Neural cell (in vitro differentiated cells): Measurements from ENCODE around the gene SLN. TPM values are rescaled to one million over a fixed set of nuclear protein-coding genes. Genes with fewer than 3 reads are reported as not detected.

Experiments used
- H2AFZ ChIP-seq: fragments of 200-600, 300-800 bp; sonication (generic), shearing (Covaris generic); 2 replicates; pipeline ENCODE4 v1.6.0; 2014; ENCODE audit warnings: low read depth, mild to moderate bottlenecking, antibody characterized with exemption, low read length, moderate library complexity
- H3F3A ChIP-seq: fragments of 200-600 bp; shearing (Covaris generic); 2 replicates; pipeline ENCODE4 v1.6.1; 2016; ENCODE audit warnings: mild to moderate bottlenecking, moderate library complexity, mixed read lengths, antibody characterized with exemption, low read length; ENCODE audit not compliant: insufficient read depth, poor library complexity, severe bottlenecking
- H3K27ac ChIP-seq: fragments of 200-600, 300-800 bp; sonication (generic), shearing (Covaris generic); 2 replicates; pipeline ENCODE4 v1.5.1; 2014; ENCODE audit warnings: mild to moderate bottlenecking, low read length, moderate library complexity
- H3K27me3 ChIP-seq: fragments of 300-800, 200-600 bp; sonication (generic), shearing (Covaris generic); 2 replicates; pipeline ENCODE4 v1.6.0; 2014; ENCODE audit warnings: mild to moderate bottlenecking, low read depth, low read length, moderate library complexity; ENCODE audit not compliant: insufficient read depth
- H3K36me3 ChIP-seq: fragments of 300-800, 200-600 bp; sonication (generic), shearing (Covaris generic); 2 replicates; pipeline ENCODE4 v1.5.1; 2014; ENCODE audit warnings: mild to moderate bottlenecking, antibody characterized with exemption, low read length, moderate library complexity; ENCODE audit not compliant: insufficient read depth
- H3K4me2 ChIP-seq: fragments of 300-800, 200-600 bp; sonication (generic), shearing (Covaris generic); 2 replicates; pipeline ENCODE4 v1.6.0; 2014; ENCODE audit warnings: mild to moderate bottlenecking, low read length
- H3K4me3 ChIP-seq: fragments of 300-800, 200-600 bp; sonication (generic), shearing (Covaris generic); 2 replicates; pipeline ENCODE4 v1.5.1; 2014; ENCODE audit warnings: mild to moderate bottlenecking, low read length, moderate library complexity
- H3K79me2 ChIP-seq: fragments of 200-600 bp; shearing (Covaris generic); replicated peaks from 2 replicates; pipeline ENCODE4 v1.6.0; 2014; ENCODE audit warnings: mild to moderate bottlenecking, low read length, moderate library complexity; ENCODE audit not compliant: insufficient read depth
- H3K9ac ChIP-seq: fragments of 300-800, 200-600 bp; sonication (generic), shearing (Covaris generic); 2 replicates; pipeline ENCODE4 v1.6.1; 2016; ENCODE audit warnings: mild to moderate bottlenecking, low read length, mixed read lengths
- H3K9me2 ChIP-seq: fragments of 200-600 bp; shearing (Covaris generic); 2 replicates; pipeline ENCODE4 v1.6.1; 2016; ENCODE audit warnings: mild to moderate bottlenecking, low read length, mixed read lengths; ENCODE audit not compliant: insufficient read depth
- H3K9me3 ChIP-seq: fragments of 200-600, 300-800 bp; sonication (generic), shearing (Covaris generic); 2 replicates; pipeline ENCODE4 v1.6.1; 2016; ENCODE audit warnings: mild to moderate bottlenecking, mixed run types, low read length, moderate library complexity, mixed read lengths
- H4K20me1 ChIP-seq: fragments of 200-600 bp; shearing (Covaris generic); 2 replicates; pipeline ENCODE4 v1.6.1; 2016; ENCODE audit warnings: mild to moderate bottlenecking, mixed run types; ENCODE audit not compliant: insufficient read depth
- CTCF ChIP-seq: fragments of 450-650 bp; IDR thresholded peaks from 2 replicates; pipeline ENCODE4 v1.5.1; 2014; ENCODE audit warnings: antibody characterized with exemption, mild to moderate bottlenecking, moderate library complexity; ENCODE audit not compliant: poor library complexity, severe bottlenecking
- EP300 ChIP-seq: fragments of 450-650 bp; conservative IDR thresholded peaks from 2 replicates; pipeline ENCODE4 v1.6.1; 2014; ENCODE audit warnings: antibody characterized with exemption, mild to moderate bottlenecking, moderate library complexity; ENCODE audit not compliant: poor library complexity, severe bottlenecking
- EZH2 ChIP-seq: fragments of 200-600, 300-800 bp; shearing (Covaris generic), sonication (generic); IDR thresholded peaks from 2 replicates; pipeline ENCODE4 v1.6.1; 2014; ENCODE audit warnings: antibody characterized with exemption, low read length, borderline replicate concordance, mild to moderate bottlenecking; ENCODE audit not compliant: insufficient read depth, poor library complexity, severe bottlenecking
- MXI1 ChIP-seq: fragments of 450-650 bp; conservative IDR thresholded peaks from 2 replicates; pipeline ENCODE4 v1.6.1; 2014; ENCODE audit warnings: antibody characterized with exemption, mild to moderate bottlenecking; ENCODE audit not compliant: poor library complexity, severe bottlenecking
- POLR2AphosphoS5 ChIP-seq: IDR thresholded peaks from 2 replicates; pipeline ENCODE4 v1.6.1; 2012
- RAD21 ChIP-seq: fragments of 450-650 bp; conservative IDR thresholded peaks from 2 replicates; pipeline ENCODE4 v1.6.1; 2014; ENCODE audit warnings: antibody characterized with exemption, mild to moderate bottlenecking, moderate library complexity
- REST ChIP-seq: IDR thresholded peaks from 2 replicates; pipeline ENCODE4 v1.6.1; 2012; ENCODE audit warnings: borderline replicate concordance
- SMC3 ChIP-seq: fragments of 450-650 bp; conservative IDR thresholded peaks from 2 replicates; pipeline ENCODE4 v1.6.1; 2014; ENCODE audit warnings: antibody characterized with exemption, mild to moderate bottlenecking, moderate library complexity; ENCODE audit not compliant: poor library complexity
- TAF1 ChIP-seq: IDR thresholded peaks from 2 replicates; pipeline ENCODE4 v1.6.1; 2012; ENCODE audit warnings: low read depth
- polyA plus RNA-seq: library from polyadenylated mRNA; depleted of rRNA; stranded (reverse); fragments of >200 nt; gene quantifications from 2 replicates; pipeline ENCODE4 v1.2.3, GENCODE V29; 2014

SLN gene
- polyA plus RNA-seq, 1 donor from 2014 or later, result not detected

DNA sequence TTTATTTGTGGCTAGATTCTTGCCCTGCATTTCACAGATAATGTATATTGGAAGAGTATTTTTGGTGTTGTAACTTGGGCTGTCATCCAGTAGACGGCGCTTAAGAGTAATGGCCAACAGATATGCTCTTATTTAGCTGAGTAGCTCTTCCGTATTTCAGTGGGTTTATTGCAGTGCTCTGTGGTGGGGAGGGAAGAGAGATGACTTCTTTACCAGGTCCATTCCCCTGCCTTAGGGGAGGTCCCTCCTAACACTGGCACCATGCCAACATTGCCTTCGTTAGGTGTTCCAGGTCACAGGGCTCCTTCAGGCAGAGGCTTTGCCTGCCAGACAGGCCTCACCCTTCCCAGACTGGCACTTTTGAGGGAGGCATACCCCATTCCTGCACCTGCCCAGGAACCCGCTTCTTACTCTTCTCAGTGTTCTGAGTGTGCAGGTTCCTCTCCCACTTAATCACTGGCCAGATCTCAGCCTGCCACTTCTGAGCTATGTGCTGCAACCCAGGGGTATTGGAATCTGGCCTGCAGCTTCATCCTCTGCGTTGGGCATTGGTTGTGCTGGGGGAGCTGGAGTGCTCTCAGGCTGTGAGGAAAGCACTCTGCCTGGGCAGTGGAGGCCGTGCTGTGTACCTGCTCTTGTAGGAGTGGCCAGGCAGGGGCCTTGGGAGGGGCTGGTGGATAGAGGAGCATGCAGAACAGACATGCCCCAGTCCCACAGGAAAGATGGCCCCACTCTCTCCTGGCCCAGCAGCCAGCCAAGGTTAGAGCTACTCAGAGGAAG is 29.4 kb upstream of the SLN start:
- Histone ChIP-seq H3K79me2 (no peaks in the 10 kb centered on the region), H3K36me3 (no peaks in the 10 kb centered on the region), H3K9ac (no peak overlapping the region), H3F3A (no peaks in the 10 kb centered on the region), H3K9me2 (no peaks in the 10 kb centered on the region), H3K4me3 (no peak overlapping the region), H4K20me1 (no peaks in the 10 kb centered on the region), H3K27ac (no peak overlapping the region), H3K27me3 (no peaks in the 10 kb centered on the region), H3K9me3 (peaks cover 6% of the 10 kb centered on the region), H3K4me2 (no peak overlapping the region), H2AFZ (no peak overlapping the region)
- TF ChIP-seq CTCF, result peak; percentile 17
- no peak for TF ChIP-seq SMC3
- no peak for TF ChIP-seq RAD21
- TF ChIP-seq MXI1, result no peak

DNA sequence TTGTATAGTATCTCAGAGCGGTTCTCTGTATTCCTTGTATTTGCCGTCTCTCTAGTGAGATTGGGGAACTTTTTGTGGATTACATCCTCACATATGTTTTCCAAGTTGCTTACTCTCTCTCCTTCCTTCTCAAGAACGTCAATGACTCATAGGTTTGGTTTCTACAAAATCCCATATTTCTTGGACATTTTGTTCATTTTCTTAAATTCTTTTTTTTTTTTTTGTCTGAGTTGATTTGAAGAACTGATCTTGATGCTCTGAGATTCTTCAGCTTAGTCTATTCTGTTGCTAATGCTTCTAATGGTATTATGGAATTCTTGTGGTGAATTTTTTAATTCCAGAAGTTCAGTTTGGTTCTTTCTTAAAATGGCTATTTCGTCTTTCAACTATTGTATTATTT is 28.4 kb upstream of the SLN start:
- no peaks in the 10 kb centered on the region for H3F3A ChIP-seq
- no peaks in the 10 kb centered on the region for H3K9me2 ChIP-seq
- peaks cover 6% of the 10 kb centered on the region for H3K9me3 ChIP-seq
- no peaks in the 10 kb centered on the region for H3K79me2 ChIP-seq
- no peak overlapping the region for H2AFZ ChIP-seq
- TF ChIP-seq CTCF (no peak), SMC3 (no peak), MXI1 (no peak), TAF1 (no peak), EP300 (no peak), RAD21 (no peak), REST (no peak), EZH2 (no peak), POLR2AphosphoS5 (no peak)
- H3K4me2 ChIP-seq, result no peak overlapping the region
- H3K4me3 ChIP-seq, result no peak overlapping the region
- H3K27ac ChIP-seq, result no peak overlapping the region
- H3K9ac ChIP-seq, result no peak overlapping the region
- H3K27me3 ChIP-seq, result no peaks in the 10 kb centered on the region
- H3K36me3 ChIP-seq, result no peaks in the 10 kb centered on the region
- H4K20me1 ChIP-seq, result no peaks in the 10 kb centered on the region
